C1 segment of cervical spinal cord (tissue), 14 donors: ENCODE results near the gene ENGASE.
A peak's percentile ranks its signal among the peaks of the same experiment; 100 is the strongest.
"Not testable (repeated sequence)": the region's sequence is repeated elsewhere in the genome, so short reads cannot be mapped to it uniquely, and the experiment has no call there.

Experiments
- DNase-seq, 14 donors: peaks; one replicate each; lab custom pipeline; 2025; lab: John Stamatoyannopoulos, UW

Gene ENGASE

GRCh38 chr17:79051306-79051705, 23.3 kb upstream of the ENGASE start:
- no peak for DNase-seq

GRCh38 chr17:79052131-79052530, 22.5 kb upstream of the ENGASE start:
- no peak for DNase-seq

GRCh38 chr17:79053251-79053925, 21.2 kb upstream of the ENGASE start:
- no peak for DNase-seq

GRCh38 chr17:79054200-79054960, 20.2 kb upstream of the ENGASE start:
- no peak for DNase-seq

- no peak for DNase-seq
Observed at GRCh38 chr17:79055197-79055596, 19.4 kb upstream of the ENGASE start.

- no peak for DNase-seq
Observed at GRCh38 chr17:79057737-79058385, 16.8 kb upstream of the ENGASE start.

GRCh38 chr17:79062691-79063090, 11.9 kb upstream of the ENGASE start:
- no peak for DNase-seq

GRCh38 chr17:79064026-79064425, 10.6 kb upstream of the ENGASE start:
- DNase-seq: no peak

- peak in 2 of 14 donors; percentile 5 to 11 for DNase-seq
Observed at GRCh38 chr17:79065105-79065670, 9.4 kb upstream of the ENGASE start.

GRCh38 chr17:79066963-79067362, 7.7 kb upstream of the ENGASE start:
- DNase-seq: no peak

GRCh38 chr17:79070266-79070880, 4.3 kb upstream of the ENGASE start:
- DNase-seq: no peak

GRCh38 chr17:79071161-79071740, 3.4 kb upstream of the ENGASE start:
- no peak for DNase-seq

GRCh38 chr17:79072544-79072943, 2.1 kb upstream of the ENGASE start:
- DNase-seq: no peak

- no peak for DNase-seq
Observed at GRCh38 chr17:79073016-79073705, 1.5 kb upstream of the ENGASE start.

GRCh38 chr17:79073706-79074088, 927 bp upstream of the ENGASE start:
- DNase-seq: no peak

- not testable (repeated sequence) for DNase-seq
Observed at GRCh38 chr17:79074121-79074648, 439 bp upstream of the ENGASE start.

- peak in 3 of 14 donors; percentile 9 to 45 (median 31) for DNase-seq
Observed at GRCh38 chr17:79075446-79075750, 774 bp downstream of the ENGASE start.

- no peak for DNase-seq
Observed at GRCh38 chr17:79075861-79076406, 1.3 kb downstream of the ENGASE start.

GRCh38 chr17:79077587-79077986, 3.0 kb downstream of the ENGASE start:
- DNase-seq: no peak

- DNase-seq: no peak
Observed at GRCh38 chr17:79078476-79079190, 4.0 kb downstream of the ENGASE start.
